ENCODE measurements around the gene ANKRD22.
A peak's percentile ranks its signal among the peaks of the same experiment; 100 is the strongest.
"Not testable (repeated sequence)": the region's sequence is repeated elsewhere in the genome, so short reads cannot be mapped to it uniquely, and the experiment has no call there.

The ANKRD22 gene

DNA sequence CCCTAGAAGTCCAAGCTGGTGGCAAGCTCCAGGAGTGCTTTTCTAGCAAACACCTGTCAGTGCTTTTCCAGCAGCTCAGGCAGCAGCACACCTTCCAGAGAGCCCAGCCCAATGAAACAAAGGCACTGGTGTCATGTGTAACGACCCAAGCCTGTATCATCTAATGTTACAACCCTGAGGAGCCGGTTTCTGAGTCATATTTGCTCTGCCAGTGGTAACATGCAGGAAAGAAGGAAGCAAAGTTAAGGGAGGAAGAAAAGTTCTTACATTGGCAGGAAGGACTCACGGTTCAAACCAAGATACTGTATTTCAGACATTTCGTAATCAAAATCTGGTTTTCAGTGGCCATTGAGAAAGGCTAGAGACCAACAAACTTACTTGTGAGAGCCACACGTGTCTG lies at the start of gene ANKRD22:
Gene ANKRD22 (minus strand): TSS at position 139 of the 400 bp plus-strand sequence. CDS start 237 bp downstream, outside the sequence.
- no peak for DNase-seq

DNA sequence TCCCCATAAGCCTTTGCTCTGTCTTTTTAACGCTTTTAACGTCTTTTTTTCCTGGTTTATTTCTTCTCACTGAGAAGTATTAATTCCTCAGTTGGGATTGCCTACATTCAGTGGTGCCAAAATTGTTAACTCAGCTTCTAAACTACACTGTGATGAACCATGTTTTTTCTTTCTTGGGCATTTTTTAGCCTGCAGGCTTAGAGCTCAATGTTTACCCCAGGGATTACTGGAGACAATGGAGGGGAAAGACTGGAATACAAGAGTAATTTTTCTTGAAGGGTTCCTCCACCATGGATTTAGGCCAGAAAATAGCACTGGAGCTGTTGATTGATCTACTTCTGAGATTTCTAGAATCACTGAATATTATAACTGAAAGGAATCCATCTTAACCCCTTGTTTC lies 48.2 kb upstream of the ANKRD22 start:
- DNase-seq: no peak

GRCh38 chr10:88898727-88899126 lies 47.1 kb upstream of the ANKRD22 start:
- DNase-seq: no peak

DNA sequence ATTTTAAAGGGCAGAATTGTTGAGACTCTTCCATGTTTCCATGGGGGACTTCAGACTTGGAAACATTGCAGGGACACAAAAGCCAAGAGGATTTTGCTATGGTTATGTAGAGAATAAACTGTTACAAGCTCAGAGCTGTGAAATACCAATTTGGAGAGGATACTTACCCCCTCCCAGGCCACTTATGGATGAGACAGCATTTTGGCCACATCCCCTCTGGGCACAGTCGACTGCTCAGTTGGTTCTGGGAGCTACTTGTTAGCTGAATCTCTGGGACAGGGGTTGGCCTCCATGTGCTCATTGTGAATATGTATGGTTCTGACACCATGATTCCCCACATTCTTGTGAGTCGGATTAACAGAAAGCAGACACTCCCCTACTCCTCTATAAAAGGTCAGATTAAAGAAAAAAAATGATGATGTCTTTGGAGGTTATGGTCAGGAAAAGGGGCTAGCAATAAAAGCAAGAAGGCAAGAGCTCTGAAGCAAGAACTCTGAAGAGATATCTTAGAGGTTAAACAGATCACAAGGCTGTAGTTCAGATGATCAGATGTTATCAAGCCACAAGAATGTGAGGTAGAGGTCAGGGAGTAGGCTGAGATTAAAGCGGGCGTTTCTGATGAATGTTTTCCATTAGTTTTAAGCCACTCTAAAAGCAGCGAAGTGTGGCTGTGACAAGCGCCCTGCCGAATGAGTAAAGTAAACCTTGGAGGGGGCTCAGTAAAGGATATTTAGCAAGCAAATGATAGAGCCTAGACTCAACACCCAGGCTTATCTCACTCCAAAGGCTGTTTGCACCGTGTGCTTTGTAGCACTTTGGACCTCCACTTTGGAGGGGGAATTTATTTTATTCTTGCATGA lies 45.6 kb upstream of the ANKRD22 start:
- DNase-seq: no peak

- DNase-seq: no peak
Measured at GRCh38 chr10:88896372-88896993, 44.8 kb upstream of the ANKRD22 start.

GRCh38 chr10:88895250-88895649 lies 43.6 kb upstream of the ANKRD22 start:
- no peak for DNase-seq

- DNase-seq: no peak
Measured at GRCh38 chr10:88893611-88894010, 42.0 kb upstream of the ANKRD22 start.

- DNase-seq: no peak
Measured at GRCh38 chr10:88892222-88892967, 40.8 kb upstream of the ANKRD22 start.

DNA sequence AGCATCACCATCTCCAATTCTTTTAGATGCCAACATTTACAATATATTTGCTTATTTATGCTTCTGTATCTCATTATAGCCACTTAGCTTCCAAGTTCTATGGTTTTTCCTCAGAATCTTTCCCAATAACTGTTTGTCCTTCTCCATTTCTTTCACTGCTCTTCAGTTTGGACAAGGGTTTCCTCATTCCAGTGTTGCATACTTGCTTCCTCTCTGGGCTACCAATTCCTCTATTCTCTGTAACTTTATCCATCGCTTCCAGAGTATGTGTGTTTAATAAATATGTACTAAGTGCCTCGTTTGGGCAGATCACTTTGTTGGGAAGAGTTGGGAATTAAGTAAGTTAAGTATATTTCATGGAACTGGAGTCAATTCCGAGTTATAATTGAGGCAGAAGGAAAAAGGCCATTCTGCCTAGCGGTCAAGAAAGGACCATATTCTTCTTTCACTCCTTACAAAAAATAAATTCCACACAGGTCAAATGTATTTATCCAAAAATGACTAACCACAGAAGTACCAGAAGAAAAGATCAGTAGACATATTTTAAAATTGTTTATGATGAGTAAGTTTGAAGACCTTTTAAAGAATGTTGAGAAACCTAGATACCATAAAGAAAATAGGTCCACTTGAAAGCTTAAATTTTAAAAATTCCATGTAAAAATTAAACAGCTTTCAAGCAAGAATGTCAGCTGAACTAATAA lies 39.2 kb upstream of the ANKRD22 start:
- DNase-seq: no peak

- no peak for DNase-seq
Measured at GRCh38 chr10:88889559-88890337, 38.1 kb upstream of the ANKRD22 start.

DNA sequence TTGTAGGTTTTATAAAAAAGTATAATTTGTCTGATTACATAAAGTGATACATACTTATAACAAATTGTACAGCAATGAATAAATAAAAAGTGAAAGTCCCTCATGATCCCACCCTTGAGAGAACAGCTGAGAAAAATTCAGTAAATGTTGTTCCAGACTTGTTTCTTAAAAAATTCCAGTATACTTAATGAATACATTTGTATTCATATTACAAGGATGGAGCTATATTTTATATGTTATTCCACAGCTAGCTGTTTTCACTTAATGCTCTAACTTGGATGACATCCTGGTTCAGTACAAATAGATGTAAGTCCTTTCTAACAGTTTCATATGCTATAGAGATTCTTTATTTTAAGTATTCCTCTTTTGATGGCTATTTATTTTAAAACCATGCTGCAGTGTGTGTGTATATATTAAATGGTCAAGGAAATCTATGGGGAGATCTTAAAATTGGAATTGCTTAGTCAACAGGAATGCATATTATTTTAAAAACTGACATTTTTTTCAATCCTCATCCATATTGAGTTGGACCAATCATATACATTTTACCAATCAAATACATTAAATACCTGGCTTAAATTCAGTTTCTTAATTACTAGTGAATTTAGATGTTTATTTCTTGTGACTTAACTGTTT lies 37.3 kb upstream of the ANKRD22 start:
- no peak for DNase-seq

GRCh38 chr10:88886557-88886956 lies 34.9 kb upstream of the ANKRD22 start:
- no peak for DNase-seq

DNA sequence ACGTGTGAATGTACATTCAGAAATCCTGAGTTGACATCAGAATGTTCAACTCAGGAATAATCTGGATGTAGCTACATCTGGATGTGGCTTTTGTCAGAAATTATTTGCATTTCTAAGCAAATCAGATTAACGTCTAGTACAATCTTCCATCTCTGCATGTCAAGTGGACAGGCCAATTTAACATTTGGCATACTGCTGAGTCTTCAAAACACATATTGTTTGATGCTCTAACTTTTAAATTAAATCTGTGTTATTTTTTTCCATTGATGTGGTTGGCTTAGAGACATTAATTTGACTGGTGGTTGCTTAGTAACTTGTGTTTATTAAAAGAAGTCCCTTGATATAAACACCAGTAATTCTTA lies 31.8 kb upstream of the ANKRD22 start:
- no peak for DNase-seq

DNA sequence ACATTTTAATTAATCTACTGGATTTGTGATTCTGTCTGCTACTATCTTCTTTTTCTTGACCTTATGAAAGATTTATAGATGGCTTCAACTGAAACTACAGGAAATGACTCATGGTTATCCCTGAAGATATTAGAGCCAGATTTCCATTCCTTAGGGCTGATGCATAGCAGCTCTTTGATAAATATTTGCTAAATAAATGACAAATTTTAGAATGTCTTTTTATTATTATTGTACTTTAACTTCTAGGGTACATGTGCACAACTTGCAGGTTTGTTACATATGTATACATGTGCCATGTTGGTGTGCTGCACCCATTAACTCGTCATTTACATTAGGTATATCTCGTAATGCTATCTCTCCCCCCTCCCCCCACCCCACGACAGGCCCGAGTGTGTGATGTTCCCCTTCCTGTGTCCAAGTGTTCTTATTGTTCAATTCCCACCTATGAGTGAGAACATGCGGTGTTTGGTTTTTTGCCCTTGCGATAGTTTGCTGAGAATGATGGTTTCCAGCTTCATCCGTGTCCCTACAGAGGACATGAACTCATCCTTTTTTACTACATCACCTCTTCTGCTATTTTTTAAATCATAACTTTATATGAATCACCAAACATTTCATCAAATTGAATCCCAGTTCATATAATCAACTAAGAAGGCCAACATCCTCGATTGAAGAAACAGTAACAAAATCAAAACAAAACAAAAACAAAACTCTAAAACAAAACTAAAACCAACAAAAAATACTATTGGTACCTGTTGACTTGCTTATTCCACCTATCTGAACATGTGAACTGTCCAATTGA lies 31.2 kb upstream of the ANKRD22 start:
- DNase-seq: not testable (repeated sequence)

DNA sequence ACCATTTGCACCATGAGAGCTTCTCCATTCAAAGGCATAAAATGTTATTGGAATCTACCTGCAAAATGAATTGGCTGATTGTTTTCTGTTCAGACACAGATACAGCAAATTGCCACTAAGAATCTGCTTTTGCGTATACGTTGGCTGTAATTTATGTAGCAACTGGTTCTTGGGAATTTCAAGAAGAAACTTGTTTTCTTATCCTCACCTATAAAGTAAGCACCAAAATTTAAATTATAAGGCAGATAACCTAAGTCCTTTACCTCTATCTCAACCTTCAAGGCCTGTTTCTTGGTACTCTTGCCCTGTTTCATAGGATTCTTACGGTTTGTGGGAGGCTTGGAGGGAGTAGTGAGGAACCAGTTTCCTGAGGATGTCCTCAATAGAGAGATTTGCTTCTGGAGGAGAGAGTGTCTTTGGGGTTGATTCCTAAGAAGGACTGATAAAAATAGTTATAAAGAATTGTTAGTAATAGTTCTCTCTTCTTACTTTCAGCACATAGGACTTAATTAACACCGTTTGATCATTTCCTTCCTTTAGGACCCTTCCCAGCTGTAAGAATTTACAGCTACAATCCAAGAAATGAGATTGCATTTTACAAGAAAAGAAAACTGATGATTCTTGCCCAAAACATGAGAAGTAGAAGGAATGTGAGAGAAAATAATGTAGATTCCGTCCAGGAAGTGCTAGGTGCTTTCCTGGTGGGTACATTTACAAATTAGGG lies 30.4 kb upstream of the ANKRD22 start:
- DNase-seq: no peak

- no peak for DNase-seq
Measured at GRCh38 chr10:88881320-88881719, 29.7 kb upstream of the ANKRD22 start.

- DNase-seq: peak; percentile 3
Measured at GRCh38 chr10:88880282-88881076, 28.8 kb upstream of the ANKRD22 start.

GRCh38 chr10:88879534-88880281 lies 28.1 kb upstream of the ANKRD22 start, which contains the start of gene STAMBPL1:
TSS of gene STAMBPL1 (plus strand) at chr10:88880245. CDS start at chr10:88901709, 21,464 bp downstream.
- no peak for DNase-seq
